ENCODE results near the gene DTNBP1. TPM values are rescaled to one million over a fixed set of nuclear protein-coding genes. Genes with fewer than 3 reads are reported as not detected.

Gene DTNBP1
- total RNA-seq, 8 experiments from 2014 or later: 7.2 to 32.5 (median 17.0) TPM

GRCh38 chr6:15629487-15629886 is 33.3 kb downstream of the DTNBP1 start:
- no peak for ATAC-seq (replicated peaks in 6 of 8)
- Histone ChIP-seq H3K4me1 (replicated peaks in 1 of 2) (no peaks in the 10 kb centered on the region), H3K27ac (no peak overlapping the region), H3K4me3 (no peak overlapping the region)
- in situ Hi-C loops (cut with MboI; ENCODE audit: low pct_unique_long_range_greater_than_20kb in 2 of 9, low sequenced_read_pairs in 9 of 9, unreplicated experiment in 9 of 9): loop anchor here in 1 of 9 experiments (25.0 kb wide), 1 partner anchor 1717 kb away; the partner anchor contains the start of gene RNF182

GRCh38 chr6:15628499-15629131 is 34.2 kb downstream of the DTNBP1 start:
- peak in 3 of 8 experiments; percentile 52 to 94 (median 93) for ATAC-seq (replicated peaks in 6 of 8)
- 0 to 100% (median 92%) methylated on average over 2 to 7 of the region's 7 CpGs for WGBS, 10 experiments
- in situ Hi-C loops (cut with MboI; ENCODE audit: low pct_unique_long_range_greater_than_20kb in 2 of 9, low sequenced_read_pairs in 9 of 9, unreplicated experiment in 9 of 9): loop anchor here in 1 of 9 experiments (25.0 kb wide), 1 partner anchor 1716 kb away; the partner anchor contains the start of gene RNF182
- Histone ChIP-seq H3K27ac (no peak overlapping the region), H3K4me1 (replicated peaks in 1 of 2) (no peaks in the 10 kb centered on the region), H3K4me3 (no peak overlapping the region)

DNA sequence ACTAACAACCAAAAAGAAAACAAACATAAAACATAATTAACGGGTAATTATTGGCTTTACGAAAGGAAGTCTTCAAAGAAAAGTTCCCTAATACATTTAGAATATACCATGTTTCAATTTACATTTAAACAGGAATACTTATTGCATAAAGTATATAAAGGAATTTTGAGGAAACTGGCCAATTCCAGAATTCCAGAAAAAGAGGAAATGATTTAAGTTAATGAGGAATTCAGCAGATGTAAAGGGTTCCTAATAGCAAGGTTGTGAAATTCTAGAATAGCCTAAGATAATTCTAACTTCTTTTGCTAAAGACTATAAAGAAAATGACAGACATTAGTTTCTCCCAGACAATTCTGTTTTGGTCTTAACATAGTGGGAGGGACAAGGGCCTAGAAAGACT is 35.0 kb downstream of the DTNBP1 start:
- Histone ChIP-seq H3K27ac (no peak overlapping the region), H3K4me3 (no peak overlapping the region), H3K4me1 (replicated peaks in 1 of 2) (peaks cover 4% of the 10 kb centered on the region in 2 donors)
- ATAC-seq (replicated peaks in 6 of 8): no peak
- WGBS, 10 experiments: 70 to 100% (median 99%) methylated on average over 1 to 2 of the region's 2 CpGs
- in situ Hi-C loops (cut with MboI; ENCODE audit: low pct_unique_long_range_greater_than_20kb in 2 of 9, low sequenced_read_pairs in 9 of 9, unreplicated experiment in 9 of 9): loop anchor here in 1 of 9 experiments (25.0 kb wide), 1 partner anchor 1716 kb away; the partner anchor contains the start of gene RNF182

GRCh38 chr6:15626878-15627674 is 35.8 kb downstream of the DTNBP1 start:
- ATAC-seq (replicated peaks in 6 of 8): no peak
- in situ Hi-C loops (cut with MboI; ENCODE audit: low pct_unique_long_range_greater_than_20kb in 2 of 9, low sequenced_read_pairs in 9 of 9, unreplicated experiment in 9 of 9): loop anchor here in 1 of 9 experiments (25.0 kb wide), 1 partner anchor 1715 kb away; the partner anchor contains the start of gene RNF182
- Histone ChIP-seq H3K4me3 (no peak overlapping the region), H3K27ac (no peak overlapping the region), H3K4me1 (replicated peaks in 1 of 2) (peaks cover 4 to 9% of the 10 kb centered on the region in 2 donors)
- WGBS, 10 experiments: 41 to 100% (median 81%) methylated on average over 1 to 8 of the region's 8 CpGs

- WGBS, 10 experiments: 80 to 100% (median 100%) methylated on average over 1 of the region's 1 CpG; no CpG with 5 or more reads in 5 of the 10 experiments
- Histone ChIP-seq H3K27ac (no peak overlapping the region), H3K4me3 (no peak overlapping the region), H3K4me1 (replicated peaks in 1 of 2) (peaks cover 12 to 18% of the 10 kb centered on the region in 2 donors)
- no peak for ATAC-seq (replicated peaks in 6 of 8)
- in situ Hi-C loops (cut with MboI; ENCODE audit: low pct_unique_long_range_greater_than_20kb in 2 of 9, low sequenced_read_pairs in 9 of 9, unreplicated experiment in 9 of 9): loop anchor here in 1 of 9 experiments (25.0 kb wide), 1 partner anchor 1714 kb away; the partner anchor contains the start of gene RNF182
Observed at GRCh38 chr6:15626160-15626559, 36.7 kb downstream of the DTNBP1 start.

DNA sequence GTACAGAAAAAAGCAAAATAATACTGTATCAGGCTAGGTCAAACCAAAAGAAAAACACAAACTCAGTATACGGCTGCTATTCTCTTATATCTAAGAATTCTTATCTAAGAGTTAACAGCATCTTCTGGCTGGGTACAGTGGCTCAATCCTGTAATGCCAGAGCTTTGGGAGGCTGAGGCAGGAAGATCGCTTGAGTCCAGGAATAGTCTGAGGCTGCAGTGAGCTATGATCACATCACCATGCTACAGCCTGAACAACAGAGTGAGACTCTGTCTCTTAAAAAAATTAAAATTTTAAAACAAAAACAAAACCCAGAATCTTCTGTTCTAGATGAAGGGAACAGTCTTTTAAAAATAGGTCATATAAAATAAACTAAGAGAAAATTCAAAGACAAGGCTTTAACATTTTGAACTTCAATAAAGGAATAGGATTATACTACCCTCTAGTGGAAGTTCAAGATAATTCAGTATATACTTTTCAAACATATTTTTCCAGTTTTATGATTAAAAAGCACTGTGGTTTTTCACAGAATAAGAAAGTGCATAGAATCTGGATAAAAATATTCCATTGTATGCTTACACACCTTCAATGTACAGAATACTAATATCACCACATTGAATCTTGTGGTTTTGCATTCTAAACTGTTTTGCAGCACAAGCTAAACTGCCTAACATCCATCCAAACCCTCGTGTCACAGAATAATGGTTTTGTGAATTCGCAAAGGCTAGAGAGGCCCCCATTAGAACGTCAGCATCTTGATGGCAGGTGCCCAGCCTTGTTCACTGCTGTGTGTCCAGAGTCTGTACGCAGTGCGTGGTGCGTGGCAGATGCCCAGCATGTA is 39.3 kb downstream of the DTNBP1 start:
- no peak overlapping the region for H3K27ac ChIP-seq
- WGBS, 10 experiments: 45 to 97% (median 75%) methylated on average over 2 to 8 of the region's 8 CpGs
- H3K4me1 ChIP-seq (replicated peaks in 1 of 2): peaks cover 15 to 24% of the 10 kb centered on the region in 2 donors
- peak in 4 of 8 experiments; percentile 25 to 41 (median 33) for ATAC-seq (replicated peaks in 6 of 8)
- in situ Hi-C loops (cut with MboI; ENCODE audit: low pct_unique_long_range_greater_than_20kb in 2 of 9, low sequenced_read_pairs in 9 of 9, unreplicated experiment in 9 of 9): loop anchor here in 3 of 9 experiments (25.0 kb wide), 2 partner anchors 111 to 1486 kb away; no protein-coding TSS in a partner anchor
- no peak overlapping the region for H3K4me3 ChIP-seq

GRCh38 chr6:15622045-15622740 is 40.6 kb downstream of the DTNBP1 start:
- H3K4me3 ChIP-seq: no peak overlapping the region
- peak in 3 of 8 experiments; percentile 26 to 47 (median 29) for ATAC-seq (replicated peaks in 6 of 8)
- H3K27ac ChIP-seq: peak overlapping the region in 1 of 2 donors; percentile 70
- peaks cover 15 to 24% of the 10 kb centered on the region in 2 donors for H3K4me1 ChIP-seq (replicated peaks in 1 of 2)
- 0 to 100% (median 92%) methylated on average over 2 to 4 of the region's 4 CpGs; no CpG with 5 or more reads in 1 of the 10 experiments for WGBS, 10 experiments
- in situ Hi-C loops (cut with MboI; ENCODE audit: low pct_unique_long_range_greater_than_20kb in 2 of 9, low sequenced_read_pairs in 9 of 9, unreplicated experiment in 9 of 9): loop anchor here in 3 of 9 experiments (25.0 kb wide), 2 partner anchors 110 to 1485 kb away; no protein-coding TSS in a partner anchor

GRCh38 chr6:15621203-15622044 is 41.4 kb downstream of the DTNBP1 start:
- peaks cover 15 to 24% of the 10 kb centered on the region in 2 donors for H3K4me1 ChIP-seq (replicated peaks in 1 of 2)
- H3K4me3 ChIP-seq: no peak overlapping the region
- 14 to 73% (median 46%) methylated on average over 2 to 6 of the region's 6 CpGs for WGBS, 10 experiments
- peak overlapping the region in 1 of 2 donors; percentile 70 for H3K27ac ChIP-seq
- peak; percentile 67 to 100 (median 95) for ATAC-seq (replicated peaks in 6 of 8)
- in situ Hi-C loops (cut with MboI; ENCODE audit: low pct_unique_long_range_greater_than_20kb in 2 of 9, low sequenced_read_pairs in 9 of 9, unreplicated experiment in 9 of 9): loop anchor here in 3 of 9 experiments (25.0 kb wide), 2 partner anchors 109 to 1484 kb away; no protein-coding TSS in a partner anchor

DNA sequence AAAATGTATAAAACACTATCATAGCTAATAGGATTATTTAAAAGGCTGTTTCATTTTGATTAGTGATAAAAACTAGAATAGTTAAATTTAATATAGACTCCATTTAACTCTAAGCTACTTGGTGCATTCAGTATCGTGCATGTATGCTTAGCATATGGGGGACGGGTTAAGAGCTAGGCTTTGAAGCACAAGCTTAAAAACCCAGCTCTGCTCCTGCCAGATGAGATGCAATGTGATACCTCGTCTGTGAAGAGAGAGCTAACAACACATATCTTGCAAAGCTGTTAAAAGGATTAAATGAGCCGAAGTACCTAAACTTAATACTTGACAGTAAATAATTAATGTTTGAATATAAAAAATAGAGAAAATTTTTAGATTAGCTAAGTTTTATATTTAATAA is 42.2 kb downstream of the DTNBP1 start:
- ATAC-seq (replicated peaks in 6 of 8): peak in 1 of 8 experiments; percentile 45
- H3K4me3 ChIP-seq: no peak overlapping the region
- no peak overlapping the region for H3K27ac ChIP-seq
- 28 to 100% (median 81%) methylated on average over 1 to 4 of the region's 4 CpGs; no CpG with 5 or more reads in 1 of the 10 experiments for WGBS, 10 experiments
- in situ Hi-C loops (cut with MboI; ENCODE audit: low pct_unique_long_range_greater_than_20kb in 2 of 9, low sequenced_read_pairs in 9 of 9, unreplicated experiment in 9 of 9): loop anchor here in 3 of 9 experiments (25.0 kb wide), 2 partner anchors 108 to 1483 kb away; no protein-coding TSS in a partner anchor
- H3K4me1 ChIP-seq (replicated peaks in 1 of 2): peaks cover 20 to 24% of the 10 kb centered on the region in 2 donors

DNA sequence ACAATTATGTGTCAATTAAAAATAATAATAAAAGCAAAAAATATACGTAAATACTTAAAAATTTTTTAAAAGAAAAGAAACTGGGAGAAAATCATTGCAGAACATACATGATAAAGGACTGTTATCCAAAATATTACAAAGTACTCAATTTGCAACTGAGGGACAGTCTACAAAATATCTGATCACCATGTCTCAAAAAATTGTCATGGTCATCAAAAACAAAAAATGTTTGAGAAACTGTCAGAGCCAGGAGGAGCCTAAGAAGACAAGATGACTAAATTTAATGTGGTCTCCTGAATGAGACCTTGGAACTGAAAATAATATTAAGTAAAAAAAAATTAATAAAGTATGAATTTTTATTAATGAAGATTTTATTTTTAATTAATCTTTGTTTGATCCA is 43.5 kb downstream of the DTNBP1 start:
- no peak overlapping the region for H3K4me3 ChIP-seq
- no peak overlapping the region for H3K27ac ChIP-seq
- ATAC-seq (replicated peaks in 6 of 8): no peak
- WGBS, 10 experiments: 67 to 100% (median 96%) methylated on average over 1 of the region's 1 CpG; no CpG with 5 or more reads in 1 of the 10 experiments
- in situ Hi-C loops (cut with MboI; ENCODE audit: low pct_unique_long_range_greater_than_20kb in 2 of 9, low sequenced_read_pairs in 9 of 9, unreplicated experiment in 9 of 9): loop anchor here in 3 of 9 experiments (25.0 kb wide), 2 partner anchors 107 to 1482 kb away; no protein-coding TSS in a partner anchor
- H3K4me1 ChIP-seq (replicated peaks in 1 of 2): peaks cover 20 to 24% of the 10 kb centered on the region in 2 donors

- no peak overlapping the region for H3K27ac ChIP-seq
- peaks cover 20 to 24% of the 10 kb centered on the region in 2 donors for H3K4me1 ChIP-seq (replicated peaks in 1 of 2)
- no peak for ATAC-seq (replicated peaks in 6 of 8)
- H3K4me3 ChIP-seq: no peak overlapping the region
- in situ Hi-C loops (cut with MboI; ENCODE audit: low pct_unique_long_range_greater_than_20kb in 2 of 9, low sequenced_read_pairs in 9 of 9, unreplicated experiment in 9 of 9): loop anchor here in 3 of 9 experiments (25.0 kb wide), 2 partner anchors 106 to 1481 kb away; no protein-coding TSS in a partner anchor
- 79 to 100% (median 96%) methylated on average over 2 to 6 of the region's 6 CpGs for WGBS, 10 experiments
Observed at GRCh38 chr6:15618685-15619084, 44.1 kb downstream of the DTNBP1 start.
